Loucy (cell line): ENCODE results near the gene WNK2.
"Not testable (repeated sequence)": the region's sequence is repeated elsewhere in the genome, so short reads cannot be mapped to it uniquely, and the experiment has no call there.

Experiments
- H2AFZ ChIP-seq: fragments of 200-600 bp; sonication (generic); 2 replicates; pipeline ENCODE4 v1.6.0; 2016; ENCODE audit warnings: antibody characterized with exemption, mild to moderate bottlenecking, low read length, moderate library complexity
- H3F3A ChIP-seq: fragments of 200-600 bp; 2 replicates; pipeline ENCODE4 v1.6.0; 2016; ENCODE audit warnings: antibody characterized with exemption, low read depth, mild to moderate bottlenecking
- H3K27me3 ChIP-seq: fragments of 200-600 bp; sonication (generic); 2 replicates; pipeline ENCODE4 v1.6.1; 2014; ENCODE audit warnings: low read length, mild to moderate bottlenecking; ENCODE audit not compliant: insufficient read depth, poor library complexity, severe bottlenecking
- H3K36me3 ChIP-seq: fragments of 200-600 bp; sonication (generic); 2 replicates; pipeline ENCODE4 v1.6.1; 2016; ENCODE audit warnings: low read length; ENCODE audit not compliant: insufficient read depth
- H3K4me1 ChIP-seq: fragments of 200-600 bp; sonication (generic); 2 replicates; pipeline ENCODE4 v1.5.1; 2014; ENCODE audit warnings: low read length, mild to moderate bottlenecking; ENCODE audit not compliant: insufficient read depth, poor library complexity, severe bottlenecking
- H3K4me2 ChIP-seq: fragments of 200-600 bp; sonication (generic); 2 replicates; pipeline ENCODE4 v1.6.0; 2014; ENCODE audit warnings: antibody characterized with exemption, low read length, low read depth, mild to moderate bottlenecking; ENCODE audit not compliant: poor library complexity, severe bottlenecking
- H3K4me3 ChIP-seq: fragments of 200-600 bp; sonication (generic); 2 replicates; pipeline ENCODE4 v1.5.1; 2014; ENCODE audit warnings: low read length, mild to moderate bottlenecking, mixed read lengths; ENCODE audit not compliant: poor library complexity, severe bottlenecking
- H3K79me2 ChIP-seq: fragments of 200-600 bp; sonication (generic); 2 replicates; pipeline ENCODE4 v1.6.1; 2014; ENCODE audit warnings: low read length; ENCODE audit not compliant: insufficient read depth
- H3K9ac ChIP-seq: fragments of 200-600 bp; sonication (generic); 2 replicates; pipeline ENCODE4 v1.6.0; 2014; ENCODE audit warnings: mild to moderate bottlenecking, low read depth, low read length, moderate library complexity; ENCODE audit not compliant: poor library complexity, severe bottlenecking
- H3K9me2 ChIP-seq: fragments of 200-600 bp; sonication (generic); replicated peaks from 2 replicates; pipeline ENCODE4 v1.6.1; 2016; ENCODE audit warnings: low read depth, low read length, mixed read lengths
- H3K9me3 ChIP-seq: fragments of 200-600 bp; sonication (generic); 2 replicates; pipeline ENCODE4 v1.6.1; 2014; ENCODE audit warnings: mild to moderate bottlenecking, antibody characterized with exemption, low read length, low read depth; ENCODE audit not compliant: insufficient read depth
- H4K20me1 ChIP-seq: fragments of 200-600 bp; sonication (generic); 2 replicates; pipeline ENCODE4 v1.6.0; 2014; ENCODE audit warnings: antibody characterized with exemption, low read length, mild to moderate bottlenecking; ENCODE audit not compliant: insufficient read depth, poor library complexity, severe bottlenecking
- EZH2phosphoT487 ChIP-seq: fragments of 200-600 bp; IDR thresholded peaks from 2 replicates; pipeline ENCODE4 v1.6.1; 2018; ENCODE audit warnings: antibody characterized with exemption, mild to moderate bottlenecking, moderate library complexity, borderline replicate concordance
- TF ChIP-seq, protein P1 (sequence below): fragments of 200-600 bp; sonication (generic); conservative IDR thresholded peaks from 2 replicates; pipeline ENCODE4 v1.5.1; 2014; ENCODE audit warnings: mild to moderate bottlenecking, antibody characterized with exemption, low read length

The WNK2 gene

DNA sequence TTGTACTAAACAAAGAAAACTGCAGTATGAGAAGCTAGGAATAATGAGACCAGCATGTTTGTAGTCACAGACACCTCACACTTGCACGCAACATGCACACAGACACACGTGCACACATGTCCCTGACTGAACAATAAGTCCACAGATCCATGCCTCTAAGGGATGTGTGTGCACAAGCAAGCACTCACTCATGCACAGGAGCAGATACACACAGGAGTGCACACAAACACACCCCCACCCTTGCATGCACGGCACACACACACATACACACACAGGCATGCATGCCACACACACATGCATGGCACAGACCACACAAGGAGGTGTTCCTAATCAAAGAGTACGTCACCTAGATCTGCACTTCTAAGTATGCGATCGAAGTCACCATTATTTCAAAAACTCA is 156.2 kb downstream of the WNK2 start:
- H3K79me2 ChIP-seq, result no peaks in the 10 kb centered on the region
- H3K4me2 ChIP-seq, result no peak overlapping the region
- no peaks in the 10 kb centered on the region for H3K4me1 ChIP-seq
- no peaks in the 10 kb centered on the region for H3K36me3 ChIP-seq
- H3K27me3 ChIP-seq, result no peaks in the 10 kb centered on the region
- H3K9me3 ChIP-seq, result no peaks in the 10 kb centered on the region
- TF ChIP-seq, protein P1, sequence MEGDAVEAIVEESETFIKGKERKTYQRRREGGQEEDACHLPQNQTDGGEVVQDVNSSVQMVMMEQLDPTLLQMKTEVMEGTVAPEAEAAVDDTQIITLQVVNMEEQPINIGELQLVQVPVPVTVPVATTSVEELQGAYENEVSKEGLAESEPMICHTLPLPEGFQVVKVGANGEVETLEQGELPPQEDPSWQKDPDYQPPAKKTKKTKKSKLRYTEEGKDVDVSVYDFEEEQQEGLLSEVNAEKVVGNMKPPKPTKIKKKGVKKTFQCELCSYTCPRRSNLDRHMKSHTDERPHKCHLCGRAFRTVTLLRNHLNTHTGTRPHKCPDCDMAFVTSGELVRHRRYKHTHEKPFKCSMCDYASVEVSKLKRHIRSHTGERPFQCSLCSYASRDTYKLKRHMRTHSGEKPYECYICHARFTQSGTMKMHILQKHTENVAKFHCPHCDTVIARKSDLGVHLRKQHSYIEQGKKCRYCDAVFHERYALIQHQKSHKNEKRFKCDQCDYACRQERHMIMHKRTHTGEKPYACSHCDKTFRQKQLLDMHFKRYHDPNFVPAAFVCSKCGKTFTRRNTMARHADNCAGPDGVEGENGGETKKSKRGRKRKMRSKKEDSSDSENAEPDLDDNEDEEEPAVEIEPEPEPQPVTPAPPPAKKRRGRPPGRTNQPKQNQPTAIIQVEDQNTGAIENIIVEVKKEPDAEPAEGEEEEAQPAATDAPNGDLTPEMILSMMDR, result no peak
- no peak for TF ChIP-seq EZH2phosphoT487
- H2AFZ ChIP-seq, result no peak overlapping the region
- H3K4me3 ChIP-seq, result no peak overlapping the region
- H3F3A ChIP-seq, result no peaks in the 10 kb centered on the region
- H4K20me1 ChIP-seq, result no peaks in the 10 kb centered on the region
- no peak overlapping the region for H3K9ac ChIP-seq
- no peaks in the 10 kb centered on the region for H3K9me2 ChIP-seq

- not testable (repeated sequence) for H3K4me3 ChIP-seq, H3K4me1 ChIP-seq, H4K20me1 ChIP-seq, H3F3A ChIP-seq, H3K9me3 ChIP-seq, H3K9me2 ChIP-seq, H2AFZ ChIP-seq, H3K79me2 ChIP-seq, H3K36me3 ChIP-seq, H3K9ac ChIP-seq, H3K27me3 ChIP-seq, H3K4me2 ChIP-seq
Measured at GRCh38 chr9:93341820-93342219, 157.9 kb downstream of the WNK2 start.

DNA sequence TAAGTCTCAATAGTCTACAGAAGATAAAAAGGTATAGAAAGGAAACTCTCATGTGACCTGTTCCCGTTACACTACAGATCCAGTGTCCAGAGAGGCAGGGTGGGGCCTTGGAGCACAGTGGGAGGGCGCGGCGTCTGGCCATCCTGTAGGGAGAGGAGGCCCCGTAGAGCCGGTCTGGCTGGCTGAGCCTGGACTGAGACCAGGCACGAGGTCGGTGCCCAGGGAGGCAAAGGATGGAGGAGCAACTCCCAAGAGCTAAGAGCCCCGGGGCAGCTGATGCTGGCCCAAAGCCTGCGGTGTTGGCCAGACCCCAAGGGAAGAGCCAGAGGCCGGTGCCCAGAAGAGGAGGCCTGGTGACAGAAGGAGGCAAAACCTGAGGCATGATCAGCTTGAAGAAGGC is 158.5 kb downstream of the WNK2 start:
- not testable (repeated sequence) for H3K36me3 ChIP-seq, H3K4me2 ChIP-seq, H3K79me2 ChIP-seq

DNA sequence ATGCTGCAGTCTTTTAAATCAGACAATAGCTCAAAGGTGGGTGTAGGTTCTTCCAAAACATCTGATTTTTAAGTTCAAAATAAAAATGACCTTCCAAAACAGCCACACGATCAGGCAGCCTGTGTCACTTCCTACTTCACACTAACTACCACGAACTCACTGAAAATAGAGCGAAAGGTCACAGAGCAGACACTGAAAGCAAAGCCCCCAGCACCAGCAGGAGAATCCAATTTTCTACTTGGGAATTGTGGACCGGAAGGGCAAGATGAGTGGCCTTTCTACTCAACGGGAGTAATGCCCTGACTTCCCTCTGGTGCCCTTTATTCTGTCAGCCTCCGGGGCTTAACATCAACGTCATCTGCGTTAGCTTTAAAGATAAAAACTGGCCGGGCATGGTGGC is 159.7 kb downstream of the WNK2 start:
- Histone ChIP-seq H3K4me3 (no peak overlapping the region), H2AFZ (no peak overlapping the region), H3K9ac (no peak overlapping the region), H3K4me2 (no peak overlapping the region), H3K36me3 (no peaks in the 10 kb centered on the region), H3K9me2 (no peaks in the 10 kb centered on the region), H3K4me1 (no peaks in the 10 kb centered on the region), H3K79me2 (no peaks in the 10 kb centered on the region), H4K20me1 (no peaks in the 10 kb centered on the region), H3K27me3 (no peaks in the 10 kb centered on the region), H3K9me3 (no peaks in the 10 kb centered on the region), H3F3A (no peaks in the 10 kb centered on the region)
- no peak for TF ChIP-seq EZH2phosphoT487
- TF ChIP-seq, protein P1, result no peak

More for the DNA sequence above, 158.5 kb downstream of the WNK2 start:
- not testable (repeated sequence) for H3K9me2 ChIP-seq, H3K27me3 ChIP-seq, H3K4me3 ChIP-seq, H4K20me1 ChIP-seq, H3K4me1 ChIP-seq, H2AFZ ChIP-seq, H3K9me3 ChIP-seq, H3K9ac ChIP-seq, H3F3A ChIP-seq
